ENCODE data around the gene FGF18. TPM values are rescaled to one million over a fixed set of nuclear protein-coding genes. Genes with fewer than 3 reads are reported as not detected.

Gene FGF18
- total RNA-seq, 1 donor from 2014 or later: 0.06 TPM

DNA sequence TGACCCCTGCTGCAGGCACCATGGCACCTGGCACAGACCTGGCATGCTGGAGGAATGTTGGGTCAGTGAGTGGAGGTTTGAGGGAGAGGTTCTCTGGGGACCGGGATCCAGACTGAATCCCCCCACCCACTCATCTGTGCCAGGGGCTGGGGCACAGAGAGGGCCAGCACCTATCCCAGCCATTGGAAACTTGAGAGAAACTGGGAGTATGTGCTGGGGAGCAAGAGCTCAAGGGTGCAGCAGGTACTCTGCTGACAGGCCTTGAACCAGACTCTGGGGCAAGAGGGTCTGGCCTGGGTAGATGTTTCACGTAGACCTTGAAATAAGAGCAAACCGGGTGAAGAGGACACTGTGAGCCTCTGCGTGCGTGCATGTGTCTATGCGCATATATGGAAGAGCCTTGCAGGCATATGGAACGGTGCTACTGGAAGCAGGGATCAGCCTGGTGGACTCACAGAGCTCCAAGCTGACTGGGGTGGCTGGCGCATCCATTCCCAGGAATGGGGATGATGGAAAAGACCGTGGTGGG is 8.8 kb downstream of the FGF18 start:
- Histone ChIP-seq H3K27me3 (peaks cover 4% of the 10 kb centered on the region), H4K20me1 (ENCODE audit: low read depth) (no peaks in the 10 kb centered on the region), H3K79me2 (ENCODE audit: low read depth) (no peaks in the 10 kb centered on the region), H3K4me3 (no peak overlapping the region), H3K27ac (no peak overlapping the region), H2AFZ (replicated peaks) (no peak overlapping the region), H3K36me3 (no peaks in the 10 kb centered on the region), H3K4me1 (peaks cover 4% of the 10 kb centered on the region), H3K4me2 (no peak overlapping the region), H3F3A (ENCODE audit: low read depth) (no peaks in the 10 kb centered on the region), H3K9me3 (ENCODE audit: low read depth) (no peaks in the 10 kb centered on the region), H3K9ac (no peak overlapping the region)
- H3K36me3 Mint-ChIP-seq: no peaks in the 10 kb centered on the region
- no peak for DNase-seq (ENCODE audit: low spot score)
- H3K9me3 Mint-ChIP-seq: no peaks in the 10 kb centered on the region
- H3K27me3 Mint-ChIP-seq (ENCODE audit: insufficient read depth, low read depth): peaks cover 12% of the 10 kb centered on the region
- peaks cover 33% of the 10 kb centered on the region for H3K4me1 Mint-ChIP-seq
- H3K27ac Mint-ChIP-seq: peak overlapping the region; percentile 53
- TF ChIP-seq EZH2phosphoT487 (IDR thresholded peaks at IDR 0.05) (no peak), EZH2 (IDR thresholded peaks at IDR 0.05) (no peak)
- TF ChIP-seq, protein P1, sequence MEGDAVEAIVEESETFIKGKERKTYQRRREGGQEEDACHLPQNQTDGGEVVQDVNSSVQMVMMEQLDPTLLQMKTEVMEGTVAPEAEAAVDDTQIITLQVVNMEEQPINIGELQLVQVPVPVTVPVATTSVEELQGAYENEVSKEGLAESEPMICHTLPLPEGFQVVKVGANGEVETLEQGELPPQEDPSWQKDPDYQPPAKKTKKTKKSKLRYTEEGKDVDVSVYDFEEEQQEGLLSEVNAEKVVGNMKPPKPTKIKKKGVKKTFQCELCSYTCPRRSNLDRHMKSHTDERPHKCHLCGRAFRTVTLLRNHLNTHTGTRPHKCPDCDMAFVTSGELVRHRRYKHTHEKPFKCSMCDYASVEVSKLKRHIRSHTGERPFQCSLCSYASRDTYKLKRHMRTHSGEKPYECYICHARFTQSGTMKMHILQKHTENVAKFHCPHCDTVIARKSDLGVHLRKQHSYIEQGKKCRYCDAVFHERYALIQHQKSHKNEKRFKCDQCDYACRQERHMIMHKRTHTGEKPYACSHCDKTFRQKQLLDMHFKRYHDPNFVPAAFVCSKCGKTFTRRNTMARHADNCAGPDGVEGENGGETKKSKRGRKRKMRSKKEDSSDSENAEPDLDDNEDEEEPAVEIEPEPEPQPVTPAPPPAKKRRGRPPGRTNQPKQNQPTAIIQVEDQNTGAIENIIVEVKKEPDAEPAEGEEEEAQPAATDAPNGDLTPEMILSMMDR (IDR thresholded peaks at IDR 0.05): no peak
- H3K4me3 Mint-ChIP-seq: no peak overlapping the region

DNA sequence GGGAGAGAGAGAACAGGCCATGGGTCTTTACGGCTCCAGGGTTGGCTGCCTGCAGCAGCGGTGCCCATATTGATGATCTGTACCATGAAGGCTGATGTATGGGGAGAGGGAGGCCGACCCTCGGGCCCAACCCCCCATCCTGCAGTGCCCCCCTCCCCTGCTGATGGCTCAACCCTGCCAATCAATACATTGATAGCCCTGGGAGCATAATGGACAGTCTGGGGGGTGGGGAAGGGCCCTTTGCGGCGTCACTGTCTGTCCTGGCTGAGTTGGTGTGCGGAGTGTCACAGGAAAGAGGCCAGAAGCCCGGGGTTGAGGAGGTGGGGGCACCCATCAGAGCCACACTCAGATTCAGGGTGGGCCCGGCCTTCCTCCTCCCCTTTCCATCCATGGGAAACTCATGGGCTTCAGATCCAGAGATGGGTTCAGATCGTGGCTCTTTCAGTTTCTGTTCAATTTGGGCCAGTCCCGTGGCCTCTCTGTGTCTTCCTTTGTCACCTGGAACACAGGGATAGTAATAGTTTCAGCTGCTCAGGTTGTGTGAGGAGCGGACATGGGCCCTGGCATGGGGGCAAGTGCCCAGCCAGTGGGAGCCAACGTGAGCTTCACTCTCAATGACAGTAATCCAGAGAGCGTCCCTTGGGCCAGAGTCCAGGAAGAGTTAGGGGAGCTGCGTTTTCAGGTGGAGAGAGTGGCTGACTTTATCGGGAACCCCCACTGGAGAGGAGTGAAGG is 9.5 kb downstream of the FGF18 start:
- Mint-ChIP-seq H3K4me3 (peak overlapping the region; percentile 47), H3K27ac (no peak overlapping the region)

DNA sequence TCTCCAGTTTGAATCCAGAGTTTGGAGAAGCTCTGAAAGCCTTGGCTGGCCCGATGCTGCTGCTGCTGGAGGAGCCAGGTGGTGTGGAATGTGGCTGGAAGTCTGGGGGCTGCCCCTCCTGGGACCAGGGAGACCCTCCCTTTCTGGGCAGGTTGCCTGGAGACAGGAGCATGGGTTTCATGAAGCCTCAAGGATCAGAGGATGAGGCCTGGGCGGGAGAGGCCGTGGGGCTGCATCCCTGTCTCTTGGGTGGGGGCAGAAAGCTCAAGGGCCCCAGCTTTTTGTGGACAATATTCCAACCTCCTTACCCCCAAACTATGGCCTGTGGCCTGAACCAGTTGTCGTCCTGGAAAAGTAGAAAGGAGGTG is 10.1 kb downstream of the FGF18 start:
- H3K9me3 ChIP-seq (ENCODE audit: low read depth): no peaks in the 10 kb centered on the region
- no peaks in the 10 kb centered on the region for H3K36me3 ChIP-seq
- H3K9me3 Mint-ChIP-seq: no peaks in the 10 kb centered on the region
- H3K4me3 ChIP-seq: no peak overlapping the region
- DNase-seq (ENCODE audit: low spot score): no peak
- H3K27ac Mint-ChIP-seq: no peak overlapping the region
- H3K4me2 ChIP-seq: no peak overlapping the region
- H3K79me2 ChIP-seq (ENCODE audit: low read depth): no peaks in the 10 kb centered on the region
- H3K36me3 Mint-ChIP-seq: no peaks in the 10 kb centered on the region
- peaks cover 27% of the 10 kb centered on the region for H3K4me1 Mint-ChIP-seq
- H3K4me1 ChIP-seq: peaks cover 7% of the 10 kb centered on the region
- H3K27me3 Mint-ChIP-seq (ENCODE audit: insufficient read depth, low read depth): peaks cover 14% of the 10 kb centered on the region
- no peak overlapping the region for H3K4me3 Mint-ChIP-seq
- H4K20me1 ChIP-seq (ENCODE audit: low read depth): no peaks in the 10 kb centered on the region
- no peak overlapping the region for H3K27ac ChIP-seq
- H3K27me3 ChIP-seq: no peaks in the 10 kb centered on the region
- no peaks in the 10 kb centered on the region for H3F3A ChIP-seq (ENCODE audit: low read depth)
- H3K9ac ChIP-seq: no peak overlapping the region
- TF ChIP-seq EZH2 (IDR thresholded peaks at IDR 0.05) (no peak), EZH2phosphoT487 (IDR thresholded peaks at IDR 0.05) (no peak)
- TF ChIP-seq, protein P1 (IDR thresholded peaks at IDR 0.05): no peak
- H2AFZ ChIP-seq (replicated peaks): no peak overlapping the region

More for the DNA sequence above, 9.5 kb downstream of the FGF18 start:
- Mint-ChIP-seq H3K36me3 (no peaks in the 10 kb centered on the region), H3K27me3 (ENCODE audit: insufficient read depth, low read depth) (peaks cover 14% of the 10 kb centered on the region), H3K9me3 (no peaks in the 10 kb centered on the region), H3K4me1 (peaks cover 32% of the 10 kb centered on the region)
- Histone ChIP-seq H3K79me2 (ENCODE audit: low read depth) (no peaks in the 10 kb centered on the region), H3K36me3 (no peaks in the 10 kb centered on the region), H2AFZ (replicated peaks) (no peak overlapping the region), H3K9me3 (ENCODE audit: low read depth) (no peaks in the 10 kb centered on the region), H3F3A (ENCODE audit: low read depth) (no peaks in the 10 kb centered on the region), H3K4me3 (no peak overlapping the region), H3K4me2 (no peak overlapping the region), H3K27me3 (no peaks in the 10 kb centered on the region), H3K4me1 (peaks cover 7% of the 10 kb centered on the region), H4K20me1 (ENCODE audit: low read depth) (no peaks in the 10 kb centered on the region), H3K9ac (no peak overlapping the region), H3K27ac (no peak overlapping the region)
- TF ChIP-seq EZH2phosphoT487 (IDR thresholded peaks at IDR 0.05) (no peak), EZH2 (IDR thresholded peaks at IDR 0.05) (no peak)
- TF ChIP-seq, protein P1 (IDR thresholded peaks at IDR 0.05): no peak
- no peak for DNase-seq (ENCODE audit: low spot score)

All from neural progenitor cell (in vitro differentiated cells).